Mesendoderm (in vitro differentiated cells): ENCODE data around the gene OR5B12.

ENCODE experiments used
- DNase-seq: peaks from one replicate; pipeline ENCODE4 v3.0.0; 2013
- H2AK5ac ChIP-seq: 2 replicates; pipeline ENCODE4 v1.6.1; 2013; ENCODE audit warnings: low read length, inconsistent platforms
- H2BK120ac ChIP-seq: 2 replicates; pipeline ENCODE4 v1.6.1; 2013; ENCODE audit warnings: low read depth, mild to moderate bottlenecking, low read length, moderate library complexity, mixed read lengths
- H2BK15ac ChIP-seq: replicated peaks from 2 replicates; pipeline ENCODE4 v1.6.1; 2013; ENCODE audit warnings: low read depth, mild to moderate bottlenecking, moderate library complexity
- H2BK5ac ChIP-seq: 2 replicates; pipeline ENCODE4 v1.6.1; 2013; ENCODE audit warnings: low read length, inconsistent platforms
- H3K18ac ChIP-seq: 2 replicates; pipeline ENCODE4 v1.6.1; 2013; ENCODE audit warnings: mild to moderate bottlenecking, low read length, mixed read lengths
- H3K23ac ChIP-seq: one replicate; pipeline ENCODE4 v1.6.1; 2013; ENCODE audit warnings: low read length
- H3K27ac ChIP-seq: 2 replicates; pipeline ENCODE4 v1.5.1; 2013; ENCODE audit warnings: low read depth, mild to moderate bottlenecking, inconsistent platforms, low read length, moderate library complexity
- H3K27me3 ChIP-seq: 2 replicates; pipeline ENCODE4 v1.6.1; 2013; ENCODE audit warnings: low read length, control low read depth, mild to moderate bottlenecking, inconsistent platforms; ENCODE audit not compliant: insufficient read depth, poor library complexity
- H3K36me3 ChIP-seq: 2 replicates; pipeline ENCODE4 v1.6.1; 2013; ENCODE audit warnings: low read length, inconsistent platforms; ENCODE audit not compliant: control insufficient read depth, insufficient read depth
- H3K4ac ChIP-seq: one replicate; pipeline ENCODE4 v1.6.1; 2013; ENCODE audit warnings: low read depth, mild to moderate bottlenecking, low read length, moderate library complexity
- H3K4me1 ChIP-seq: 2 replicates; pipeline ENCODE4 v1.6.1; 2013; ENCODE audit warnings: low read depth, low read length, inconsistent platforms; ENCODE audit not compliant: control insufficient read depth
- H3K4me2 ChIP-seq: 2 replicates; pipeline ENCODE4 v1.6.1; 2013; ENCODE audit warnings: low read length
- H3K4me3 ChIP-seq: 2 replicates; pipeline ENCODE4 v1.5.1; 2013; ENCODE audit warnings: mild to moderate bottlenecking, low read length
- H3K56ac ChIP-seq: one replicate; pipeline ENCODE4 v1.6.1; 2013; ENCODE audit warnings: low read length
- H3K79me1 ChIP-seq: 2 replicates; pipeline ENCODE4 v1.6.1; 2013; ENCODE audit warnings: low read length, inconsistent platforms
- H3K79me2 ChIP-seq: 2 replicates; pipeline ENCODE4 v1.6.1; 2013; ENCODE audit warnings: mild to moderate bottlenecking, low read length; ENCODE audit not compliant: control insufficient read depth, insufficient read depth
- H3K9ac ChIP-seq: 2 replicates; pipeline ENCODE4 v1.6.1; 2013; ENCODE audit warnings: low read length, inconsistent platforms
- H4K5ac ChIP-seq: one replicate; pipeline ENCODE4 v1.6.1; 2013; ENCODE audit warnings: low read length
- H4K8ac ChIP-seq: one replicate; pipeline ENCODE4 v1.6.1; 2013; ENCODE audit warnings: low read depth, mild to moderate bottlenecking, control low read depth, low read length, moderate library complexity
- WGBS: extraction: QIAGEN DNeasy Blood & Tissue Kit; methylation state at CpG from one replicate; pipeline ENCODE4 v1.1.7; 2013; ENCODE audit warnings: low lambda C conversion rate, missing lambda C conversion rate; ENCODE audit not compliant: insufficient coverage; ENCODE audit errors: extremely low coverage; 5-methylcytosine and 5-hydroxymethylcytosine counted together

OR5B12 gene

GRCh38 chr11:58465690-58466089 lies 23.7 kb upstream of the OR5B12 start:
- Histone ChIP-seq H3K9ac (no peak overlapping the region), H4K8ac (no peak overlapping the region), H3K4me1 (no peaks in the 10 kb centered on the region), H3K4ac (no peak overlapping the region), H3K56ac (no peak overlapping the region), H3K23ac (no peak overlapping the region), H3K79me2 (no peaks in the 10 kb centered on the region), H4K5ac (no peak overlapping the region), H3K36me3 (no peaks in the 10 kb centered on the region), H3K27ac (no peak overlapping the region), H3K4me3 (no peak overlapping the region), H3K18ac (no peak overlapping the region), H2BK5ac (no peak overlapping the region), H3K27me3 (no peaks in the 10 kb centered on the region), H2BK15ac (no peak overlapping the region), H3K79me1 (no peaks in the 10 kb centered on the region), H3K4me2 (no peak overlapping the region), H2AK5ac (no peak overlapping the region), H2BK120ac (no peak overlapping the region)
- DNase-seq, result no peak
- WGBS, result no CpG with 5 or more reads among the region's 3 CpGs

GRCh38 chr11:58451585-58451984 lies 9.5 kb upstream of the OR5B12 start:
- no peaks in the 10 kb centered on the region for H3K79me1 ChIP-seq
- no peak overlapping the region for H4K8ac ChIP-seq
- H3K23ac ChIP-seq, result no peak overlapping the region
- H3K36me3 ChIP-seq, result no peaks in the 10 kb centered on the region
- no CpG with 5 or more reads among the region's 3 CpGs for WGBS
- H4K5ac ChIP-seq, result no peak overlapping the region
- no peak overlapping the region for H3K4ac ChIP-seq
- no peak overlapping the region for H2BK15ac ChIP-seq
- no peak overlapping the region for H3K18ac ChIP-seq
- no peaks in the 10 kb centered on the region for H3K4me1 ChIP-seq
- H3K56ac ChIP-seq, result no peak overlapping the region
- H2AK5ac ChIP-seq, result no peak overlapping the region
- H2BK120ac ChIP-seq, result no peak overlapping the region
- DNase-seq, result no peak
- H2BK5ac ChIP-seq, result no peak overlapping the region
- H3K9ac ChIP-seq, result no peak overlapping the region
- H3K4me3 ChIP-seq, result no peak overlapping the region
- H3K27me3 ChIP-seq, result no peaks in the 10 kb centered on the region
- H3K4me2 ChIP-seq, result no peak overlapping the region
- H3K27ac ChIP-seq, result no peak overlapping the region
- no peaks in the 10 kb centered on the region for H3K79me2 ChIP-seq

- Histone ChIP-seq H3K36me3 (no peaks in the 10 kb centered on the region), H2BK15ac (no peak overlapping the region), H3K4me3 (no peak overlapping the region), H4K8ac (no peak overlapping the region), H4K5ac (no peak overlapping the region), H3K27me3 (no peaks in the 10 kb centered on the region), H3K79me2 (no peaks in the 10 kb centered on the region), H3K23ac (no peak overlapping the region), H2AK5ac (no peak overlapping the region), H3K18ac (no peak overlapping the region), H2BK5ac (no peak overlapping the region), H3K4me2 (no peak overlapping the region), H3K9ac (no peak overlapping the region), H3K79me1 (no peaks in the 10 kb centered on the region), H2BK120ac (no peak overlapping the region), H3K4me1 (no peaks in the 10 kb centered on the region), H3K4ac (no peak overlapping the region), H3K56ac (no peak overlapping the region), H3K27ac (no peak overlapping the region)
- WGBS, result no CpG with 5 or more reads among the region's 6 CpGs
- no peak for DNase-seq
These were observed 4.3 kb upstream of the OR5B12 start for GRCh38 chr11:58446294-58446693.

GRCh38 chr11:58444300-58444699 lies 2.3 kb upstream of the OR5B12 start:
- Histone ChIP-seq H3K79me2 (no peaks in the 10 kb centered on the region), H3K56ac (no peak overlapping the region), H3K4me3 (no peak overlapping the region), H2BK15ac (no peak overlapping the region), H2BK5ac (no peak overlapping the region), H3K27me3 (no peaks in the 10 kb centered on the region), H3K79me1 (no peaks in the 10 kb centered on the region), H2BK120ac (no peak overlapping the region), H3K18ac (no peak overlapping the region), H4K8ac (no peak overlapping the region), H3K4me2 (no peak overlapping the region), H2AK5ac (no peak overlapping the region), H3K23ac (no peak overlapping the region), H4K5ac (no peak overlapping the region), H3K36me3 (no peaks in the 10 kb centered on the region), H3K9ac (no peak overlapping the region), H3K4ac (no peak overlapping the region), H3K4me1 (no peaks in the 10 kb centered on the region), H3K27ac (no peak overlapping the region)
- no CpG with 5 or more reads among the region's 2 CpGs for WGBS
- no peak for DNase-seq

GRCh38 chr11:58438486-58438885 lies 3.5 kb downstream of the OR5B12 start:
- DNase-seq, result no peak
- no peak overlapping the region for H4K8ac ChIP-seq
- no peak overlapping the region for H3K18ac ChIP-seq
- H3K9ac ChIP-seq, result no peak overlapping the region
- H3K4me3 ChIP-seq, result no peak overlapping the region
- WGBS, result no CpG with 5 or more reads among the region's 4 CpGs
- H2BK15ac ChIP-seq, result no peak overlapping the region
- no peak overlapping the region for H2AK5ac ChIP-seq
- H3K27me3 ChIP-seq, result no peaks in the 10 kb centered on the region
- H3K4me1 ChIP-seq, result no peaks in the 10 kb centered on the region
- no peak overlapping the region for H3K4me2 ChIP-seq
- no peaks in the 10 kb centered on the region for H3K79me1 ChIP-seq
- H2BK120ac ChIP-seq, result no peak overlapping the region
- H3K56ac ChIP-seq, result no peak overlapping the region
- H2BK5ac ChIP-seq, result no peak overlapping the region
- no peak overlapping the region for H3K27ac ChIP-seq
- H3K79me2 ChIP-seq, result no peaks in the 10 kb centered on the region
- H3K36me3 ChIP-seq, result no peaks in the 10 kb centered on the region
- H3K23ac ChIP-seq, result no peak overlapping the region
- H4K5ac ChIP-seq, result no peak overlapping the region
- H3K4ac ChIP-seq, result no peak overlapping the region

- no peak overlapping the region for H4K5ac ChIP-seq
These were observed 7.8 kb downstream of the OR5B12 start for GRCh38 chr11:58434217-58434616.

More at GRCh38 chr11:58434217-58434616, 7.8 kb downstream of the OR5B12 start:
- Histone ChIP-seq H3K4me3 (no peak overlapping the region), H3K56ac (no peak overlapping the region), H2BK15ac (no peak overlapping the region), H3K9ac (no peak overlapping the region), H3K18ac (no peak overlapping the region), H4K8ac (no peak overlapping the region), H2BK5ac (no peak overlapping the region), H3K4ac (no peak overlapping the region), H3K79me1 (no peaks in the 10 kb centered on the region), H3K27me3 (no peaks in the 10 kb centered on the region), H3K23ac (no peak overlapping the region), H3K27ac (no peak overlapping the region), H3K36me3 (no peaks in the 10 kb centered on the region), H2AK5ac (no peak overlapping the region), H2BK120ac (no peak overlapping the region), H3K4me1 (no peaks in the 10 kb centered on the region), H3K79me2 (no peaks in the 10 kb centered on the region), H3K4me2 (no peak overlapping the region)
- DNase-seq, result no peak
- no CpG with 5 or more reads among the region's 3 CpGs for WGBS
